Adrenal gland (tissue), 5 donors: Measurements from ENCODE around the gene KIRREL3.

ENCODE experiments used
- POLR2A ChIP-seq, 2 donors: fragments of 450-650 bp; IDR thresholded peaks; one replicate each; pipeline ENCODE4 v1.6.1; 2017; ENCODE audit warnings: antibody characterized with exemption in 2 of 2, mild to moderate bottlenecking in 2 of 2, moderate library complexity in 1 of 2
- TF ChIP-seq, protein P1 (sequence below), 6 experiments: fragments of 450-650 bp in 4 of 6; fragments of 200-600 bp in 2 of 6; sonication (generic) in 1 of 6; IDR thresholded peaks; 1 replicate in 5 of 6; 2 replicates in 1 of 6; pipeline versions ENCODE4 v1.5.1 to v1.8.0; 2016 to 2021; ENCODE audit warnings: antibody characterized with exemption in 6 of 6, mild to moderate bottlenecking in 2 of 6, moderate library complexity in 1 of 6
- donor health status: DM: no; HTN: no; CAD: no.

DNA sequence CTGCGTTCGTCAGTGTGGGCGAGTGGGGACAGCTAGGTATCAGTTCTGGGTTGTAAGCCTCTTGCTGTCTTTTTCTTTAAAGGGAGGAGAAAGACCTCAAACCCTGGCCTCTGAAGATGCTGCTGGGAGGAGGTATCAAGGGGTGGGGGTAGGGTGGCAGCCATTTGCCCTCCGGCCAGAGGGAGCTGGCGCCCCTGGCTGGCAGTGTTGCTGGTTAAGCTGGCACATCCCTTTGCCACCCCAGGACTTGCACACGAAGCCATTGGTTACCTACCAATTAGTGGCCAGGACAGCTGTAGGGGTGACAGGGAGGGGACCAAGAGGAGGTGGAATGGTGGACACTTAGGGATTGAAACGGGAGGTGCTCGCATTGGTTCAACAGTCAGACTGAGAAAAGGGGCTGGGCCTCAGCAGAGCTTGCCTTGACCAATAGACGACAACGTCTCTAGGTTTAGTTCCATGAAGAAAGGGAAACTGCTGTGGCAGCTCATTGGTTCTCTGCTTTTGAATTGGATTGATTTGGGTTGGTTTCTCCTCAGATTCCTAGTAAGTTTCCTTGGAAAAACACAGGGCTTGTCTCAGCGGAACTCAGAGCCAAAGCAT is 567.2 kb downstream of the KIRREL3 start:
- TF ChIP-seq, protein P1, sequence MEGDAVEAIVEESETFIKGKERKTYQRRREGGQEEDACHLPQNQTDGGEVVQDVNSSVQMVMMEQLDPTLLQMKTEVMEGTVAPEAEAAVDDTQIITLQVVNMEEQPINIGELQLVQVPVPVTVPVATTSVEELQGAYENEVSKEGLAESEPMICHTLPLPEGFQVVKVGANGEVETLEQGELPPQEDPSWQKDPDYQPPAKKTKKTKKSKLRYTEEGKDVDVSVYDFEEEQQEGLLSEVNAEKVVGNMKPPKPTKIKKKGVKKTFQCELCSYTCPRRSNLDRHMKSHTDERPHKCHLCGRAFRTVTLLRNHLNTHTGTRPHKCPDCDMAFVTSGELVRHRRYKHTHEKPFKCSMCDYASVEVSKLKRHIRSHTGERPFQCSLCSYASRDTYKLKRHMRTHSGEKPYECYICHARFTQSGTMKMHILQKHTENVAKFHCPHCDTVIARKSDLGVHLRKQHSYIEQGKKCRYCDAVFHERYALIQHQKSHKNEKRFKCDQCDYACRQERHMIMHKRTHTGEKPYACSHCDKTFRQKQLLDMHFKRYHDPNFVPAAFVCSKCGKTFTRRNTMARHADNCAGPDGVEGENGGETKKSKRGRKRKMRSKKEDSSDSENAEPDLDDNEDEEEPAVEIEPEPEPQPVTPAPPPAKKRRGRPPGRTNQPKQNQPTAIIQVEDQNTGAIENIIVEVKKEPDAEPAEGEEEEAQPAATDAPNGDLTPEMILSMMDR (IDR thresholded peaks at IDR 0.05): no peak
- TF ChIP-seq POLR2A (IDR thresholded peaks at IDR 0.05): no peak
